ENCODE measurements around the gene TSPAN1. TPM values are rescaled to one million over a fixed set of nuclear protein-coding genes. Genes with fewer than 3 reads are reported as not detected.

The TSPAN1 gene
- total and polyA plus RNA-seq, 10 of the 15 experiments (the other 5 are each of a cell fraction or from before 2014, with no cell fraction given): 0.08 to 0.29 (median 0.23) TPM; not detected in 5

GRCh38 chr1:46176211-46176865, 1.5 kb downstream of the TSPAN1 start, which contains the start of gene P3R3URF (continued):
- TF ChIP-seq USF2 (IDR thresholded peaks at IDR 0.05; ENCODE audit: borderline replicate concordance, low read depth, low read length): no peak

GRCh38 chr1:46179138-46180081, 4.5 kb downstream of the TSPAN1 start:
- SMC1A ChIA-PET (ENCODE audit: uncharacterized antibody, unreplicated experiment): interaction anchor here (0.6 to 6.1 kb wide), 11 partner anchors 13 to 493 kb away, joined by 3 to 52 read pairs (median 4); partner anchors contain the start of gene GPBP1L1
- Histone ChIP-seq H3K9me3 (replicated peaks; ENCODE audit: control insufficient read depth, insufficient read depth, low read length) (no peaks in the 10 kb centered on the region), H3K4me3 (no peak overlapping the region), H3K27ac (ENCODE audit: control insufficient read depth, insufficient read depth) (no peak overlapping the region), H2AFZ (ENCODE audit: control insufficient read depth, low read depth, low read length) (peak overlapping the region; percentile 77), H3K27me3 (replicated peaks in 1 of 2; ENCODE audit: control insufficient read depth in 2 of 2, insufficient read depth in 2 of 2, low read length in 1 of 2) (no peaks in the 10 kb centered on the region), H3K4me2 (ENCODE audit: control insufficient read depth, insufficient read depth) (peak overlapping the region; percentile 40; the same call in 1 of the 2 replicates), H3K36me3 (ENCODE audit: control insufficient read depth in 2 of 2, insufficient read depth in 2 of 2, low read length in 1 of 2) (no peaks in the 10 kb centered on the region), H3K4me1 (ENCODE audit: control insufficient read depth, insufficient read depth, low read length) (peaks cover 18% of the 10 kb centered on the region), H3K9ac (ENCODE audit: control insufficient read depth, insufficient read depth, low read length) (no peak overlapping the region), H4K20me1 (ENCODE audit: control insufficient read depth, insufficient read depth) (no peaks in the 10 kb centered on the region), H3K79me2 (ENCODE audit: control insufficient read depth, insufficient read depth, low read length) (no peaks in the 10 kb centered on the region)
- RAD21 ChIA-PET (ENCODE audit: unreplicated experiment): interaction anchor here (0.6 to 4.8 kb wide), 10 partner anchors 23 to 145 kb away, joined by 3 to 63 read pairs (median 4); no protein-coding TSS in a partner anchor
- ATAC-seq (peak; percentile 88), FAIRE-seq (no peak), DNase-seq (ENCODE audit: low read depth, low spot score) (no peak)
- CTCF ChIA-PET: interaction anchor here (0.6 to 17.5 kb wide), 15 partner anchors 11 to 567 kb away, joined by 3 to 293 read pairs (median 3); no protein-coding TSS in a partner anchor
- in situ Hi-C loops (cut with MboI): loop anchor here (5.0 kb wide), 2 partner anchors 48 to 142 kb away; no protein-coding TSS in a partner anchor
- POLR2A ChIA-PET: no interaction called here
- intact Hi-C loops (cut with micrococcal nuclease; ENCODE audit: unreplicated experiment): loop anchor here (1.0 to 10.0 kb wide), 4 partner anchors 44 to 495 kb away; partner anchors contain the start of genes GPBP1L1, PIK3R3 and TMEM69
- WGBS (ENCODE audit: insufficient coverage, insufficient replicate concordance, low lambda C conversion rate, missing lambda C conversion rate): 12% methylated on average over 10 of the region's 10 CpGs
- no TSS peak for BruUV-seq (replicated peaks)
- TF ChIP-seq SKIL (IDR thresholded peaks at IDR 0.05; ENCODE audit: low read depth, poor library complexity, severe bottlenecking) (peak; percentile 51), STAT3 (IDR thresholded peaks at IDR 0.05; ENCODE audit: low read depth, low read length) (no peak), RB1 (IDR thresholded peaks at IDR 0.05; ENCODE audit: borderline replicate concordance) (peak; percentile 75; the same call in 1 of the 2 replicates), RAD21 (IDR thresholded peaks at IDR 0.05; ENCODE audit: insufficient read depth, low read depth, low read length) (peak; percentile 99), RELB (IDR thresholded peaks at IDR 0.05; ENCODE audit: low read depth) (peak; percentile 51; the same call in 1 of the 2 replicates), IKZF1 (conservative IDR thresholded peaks at IDR 0.05) (peak; percentile 68), LARP7 (IDR thresholded peaks at IDR 0.05) (no peak), YBX1 (IDR thresholded peaks at IDR 0.05) (peak; percentile 88), GABPA (IDR thresholded peaks at IDR 0.05; ENCODE audit: low read depth) (no peak), MEF2B (IDR thresholded peaks at IDR 0.05; ENCODE audit: partially characterized antibody, poor library complexity, severe bottlenecking) (no peak), POU2F2 (IDR thresholded peaks at IDR 0.05; ENCODE audit: borderline replicate concordance, low read depth, low read length) (peak; percentile 34; the same call in 1 of the 3 replicates), HDGF (IDR thresholded peaks at IDR 0.05) (0 out of 2 replicates have a peak, but pooled peaks have one; percentile 72), MXI1 (IDR thresholded peaks at IDR 0.05; ENCODE audit: low read depth, low read length) (no peak)
